GM18520 (cell line): ENCODE data around the gene ZNF609.

ENCODE experiments used
- ATAC-seq: cut with Tn5 transposase; IDR thresholded peaks from one replicate; pipeline ENCODE4 v1.9.1; 2021; ENCODE audit not compliant: unreplicated experiment

ZNF609 gene

DNA sequence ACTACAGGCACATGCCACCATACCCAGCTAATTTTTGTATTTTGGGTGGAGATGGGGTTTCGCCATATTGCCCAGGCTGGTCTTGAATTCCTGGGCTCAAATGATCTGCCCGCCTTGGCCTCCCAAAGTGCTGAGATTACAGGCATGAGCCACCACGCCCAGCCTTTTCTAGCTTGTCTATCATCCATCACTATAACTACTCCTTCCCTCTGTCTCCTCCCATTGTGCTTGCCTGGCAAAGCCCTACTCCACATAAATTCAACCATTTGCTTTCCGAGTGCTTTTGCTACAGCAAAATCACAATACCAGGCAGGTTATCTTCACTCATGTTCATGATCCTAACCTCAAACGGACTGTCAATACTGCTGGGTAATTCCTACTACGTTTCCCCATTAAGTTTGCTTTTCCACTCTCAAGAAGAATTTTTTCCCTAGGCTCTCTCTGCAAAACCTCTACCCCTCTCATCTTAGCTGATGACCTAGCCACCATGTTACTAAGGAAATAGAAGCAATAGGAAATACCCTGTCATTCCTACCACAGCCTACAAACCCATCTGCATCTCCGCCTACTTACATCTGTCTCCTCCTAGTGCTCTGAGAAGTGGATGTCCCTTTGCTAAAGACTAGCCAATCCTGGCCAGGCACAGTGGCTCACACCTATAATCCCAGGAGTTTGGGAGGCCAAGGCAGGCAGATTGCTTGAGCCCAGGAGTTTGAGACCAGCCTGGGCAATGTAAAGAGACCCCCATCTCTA, 250.5 kb downstream of the ZNF609 start:
- no peak for ATAC-seq

GRCh38 chr15:64712353-64712752, 252.0 kb downstream of the ZNF609 start:
- ATAC-seq, result no peak

GRCh38 chr15:64713592-64713991, 253.2 kb downstream of the ZNF609 start:
- ATAC-seq, result no peak

GRCh38 chr15:64716452-64716851, 256.1 kb downstream of the ZNF609 start:
- ATAC-seq, result no peak

- no peak for ATAC-seq
Measured at GRCh38 chr15:64717130-64717529, 256.8 kb downstream of the ZNF609 start.

GRCh38 chr15:64717735-64718495, 257.5 kb downstream of the ZNF609 start:
- no peak for ATAC-seq

GRCh38 chr15:64720188-64720587, 259.8 kb downstream of the ZNF609 start:
- ATAC-seq, result no peak

DNA sequence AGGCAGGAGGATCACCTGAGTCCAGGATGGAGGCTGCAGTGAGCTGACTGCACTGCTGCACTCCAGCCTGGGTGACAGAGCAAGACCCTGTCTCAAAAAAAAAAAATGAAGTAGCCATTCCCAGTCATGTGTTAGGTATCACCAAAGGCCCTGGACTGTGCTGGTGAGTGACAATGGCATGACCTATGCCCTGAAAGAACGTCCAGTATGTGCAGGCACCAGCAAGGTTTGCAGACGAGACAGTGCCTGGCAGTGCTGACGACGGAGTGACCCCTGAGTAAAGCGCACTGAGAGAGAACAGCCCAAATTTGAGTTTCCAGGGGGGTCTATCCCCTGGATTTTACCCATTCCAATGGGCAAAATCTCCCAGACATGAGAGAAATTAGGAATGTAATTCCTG, 269.8 kb downstream of the ZNF609 start:
- ATAC-seq, result no peak

DNA sequence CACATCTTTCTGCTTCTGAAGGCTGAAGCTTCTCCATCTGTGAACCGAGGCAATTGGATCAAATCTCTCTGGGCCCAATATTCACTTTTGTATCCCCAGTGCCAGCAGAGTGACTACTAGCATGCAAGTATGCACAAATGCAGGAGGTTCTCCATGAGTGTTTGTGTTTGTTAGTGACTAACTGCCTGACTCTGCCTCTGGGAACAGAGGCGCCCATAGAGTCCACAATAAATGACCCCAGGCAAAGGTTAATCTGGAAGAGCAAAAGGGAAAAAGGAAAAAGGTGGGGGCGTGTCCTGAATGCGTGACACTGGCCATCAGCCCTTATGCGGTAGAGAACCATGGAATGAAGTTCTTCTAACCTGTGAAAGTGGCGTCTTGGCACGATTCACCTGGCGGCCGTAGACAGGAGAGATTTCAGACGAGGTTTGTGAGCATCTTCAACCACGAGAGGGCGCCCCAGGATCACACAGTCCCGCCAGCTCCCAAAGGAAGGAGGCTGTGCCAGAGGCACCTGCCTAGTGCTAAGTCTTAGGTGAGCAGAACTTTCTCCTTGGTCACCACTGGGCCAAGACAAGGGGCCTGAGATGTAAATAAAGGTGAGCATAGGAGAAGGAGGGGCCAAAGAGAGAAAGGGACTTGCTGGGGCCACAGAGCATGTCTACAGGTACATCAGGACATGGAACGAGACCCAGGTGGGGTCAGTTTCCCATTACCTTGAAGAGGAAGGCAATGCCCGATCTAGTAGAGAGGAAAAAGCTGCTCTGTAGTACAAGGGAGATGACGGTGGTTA, 270.8 kb downstream of the ZNF609 start:
- ATAC-seq, result no peak

- ATAC-seq, result no peak
Measured at GRCh38 chr15:64731805-64732151, 271.4 kb downstream of the ZNF609 start.

DNA sequence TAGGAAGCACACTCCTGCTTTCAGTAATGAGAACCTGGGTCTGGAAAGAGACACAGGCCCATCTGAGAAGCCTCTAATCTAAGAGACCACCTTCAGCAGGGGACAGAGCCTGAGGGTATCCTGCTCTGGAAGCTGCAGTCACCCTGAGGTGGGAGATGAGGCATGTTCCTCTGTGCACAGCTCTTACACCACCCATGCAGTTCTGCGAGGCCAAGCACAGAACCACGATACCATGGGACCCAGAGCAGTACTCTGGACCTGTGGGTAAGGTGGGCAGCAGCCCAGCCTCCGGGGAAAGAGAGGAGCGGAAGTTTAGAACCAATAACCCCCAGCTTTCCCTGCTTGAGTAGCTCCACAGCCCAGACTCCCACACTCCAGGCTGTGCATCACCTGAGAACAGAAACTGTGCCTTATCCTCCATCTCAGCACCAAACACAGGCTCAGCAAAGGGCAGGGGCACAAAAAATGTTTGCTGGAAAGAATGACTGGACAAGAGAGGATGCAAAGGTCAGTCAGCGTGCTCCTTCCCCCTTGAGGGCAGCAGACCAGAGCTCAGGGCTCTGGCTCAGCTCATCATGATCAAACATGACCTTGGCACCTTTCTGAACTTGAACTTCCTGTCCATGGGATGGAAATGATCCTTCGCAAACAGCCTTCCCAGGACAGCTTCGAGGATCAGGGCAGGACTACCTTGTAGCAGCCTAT, 271.9 kb downstream of the ZNF609 start:
- ATAC-seq, result no peak
